ENCODE measurements around the gene SHB. TPM values are rescaled to one million over a fixed set of nuclear protein-coding genes. Genes with fewer than 3 reads are reported as not detected.

Gene SHB
- total and polyA plus RNA-seq, 2 of the 13 experiments (the other 11 are each of a cell fraction or from before 2014, with no cell fraction given): 19.4 to 20.7 TPM

DNA sequence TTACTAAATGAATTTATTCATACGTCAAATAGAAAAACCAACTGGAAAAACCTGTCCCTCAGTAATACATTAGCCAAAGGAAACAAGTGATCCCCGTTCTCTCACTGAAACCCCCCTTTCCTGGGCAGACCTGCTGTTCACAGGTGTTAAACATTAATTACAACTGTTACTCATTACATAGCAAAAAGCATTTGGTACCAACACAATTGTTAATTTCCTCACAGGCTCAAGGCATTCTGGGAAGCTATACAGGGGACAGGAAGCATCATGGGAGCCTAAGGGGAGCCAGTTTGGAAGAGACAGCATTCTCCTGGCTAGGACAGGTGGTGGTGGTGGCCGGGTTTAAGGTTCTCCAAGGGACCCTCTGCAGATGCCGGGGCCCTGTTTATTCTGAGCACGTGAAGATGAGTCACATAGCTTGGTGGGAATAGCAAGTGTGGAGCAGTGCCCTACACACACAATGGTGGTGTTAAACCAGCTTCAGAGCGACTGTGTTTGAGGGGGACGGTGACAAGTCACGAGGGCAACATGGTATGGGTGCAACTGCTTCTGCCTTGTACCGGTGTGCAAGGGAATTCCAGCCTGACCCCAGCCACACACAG lies 102.5 kb downstream of the SHB start:
- Histone ChIP-seq H2AFZ (ENCODE audit: low read length) (no peak overlapping the region), H3K27me3 (ENCODE audit: control insufficient read depth in 1 of 2, insufficient read depth in 2 of 2, low read length in 2 of 2) (no peaks in the 10 kb centered on the region), H3K79me2 (ENCODE audit: insufficient read depth, low read length) (peaks cover 21% of the 10 kb centered on the region), H3K4me1 (ENCODE audit: insufficient read depth, low read length) (peaks cover 100% of the 10 kb centered on the region), H3K36me3 (replicated peaks in 1 of 2; ENCODE audit: control insufficient read depth in 1 of 2, insufficient read depth in 2 of 2, low read length in 2 of 2) (peaks cover 16 to 59% of the 10 kb centered on the region in 2 experiments), H4K20me1 (ENCODE audit: insufficient read depth, low read length) (peaks cover 69% of the 10 kb centered on the region), H3K27ac (ENCODE audit: extremely low read length, insufficient read depth, low read length) (peak overlapping the region; percentile 26), H3K4me2 (ENCODE audit: low read depth, low read length) (peak overlapping the region; percentile 29), H3K9me3 (ENCODE audit: low read length) (no peaks in the 10 kb centered on the region), H3K9ac (ENCODE audit: insufficient read depth, low read depth, low read length) (peak overlapping the region; percentile 1; the same call in 1 of the 2 replicates), H3K4me3 (replicated peaks in 1 of 3; ENCODE audit: insufficient read depth in 1 of 3, low read depth in 2 of 3, low read length in 3 of 3) (no peak overlapping the region; a peak in 1 of 6 replicates)
- ATAC-seq: peak; percentile 4; the same call in 2 of the 3 replicates
- in situ Hi-C loops (cut with HindIII; ENCODE audit: extremely low pct_ligation_motif_present, low pct_unique_long_range_greater_than_20kb): no loop called here
- FAIRE-seq: no peak
- intact Hi-C loops (cut with micrococcal nuclease; ENCODE audit: unreplicated experiment): loop anchor here (5.0 kb wide), 3 partner anchors 41 to 81 kb away; no protein-coding TSS in a partner anchor
- peak; percentile 52 for DNase-seq (ENCODE audit: low spot score)
- 34% methylated on average over 9 of the region's 9 CpGs for WGBS (ENCODE audit: low lambda C conversion rate)
- POLR2A ChIA-PET: interaction anchor here (0.9 to 2.3 kb wide), 5 partner anchors 42 to 81 kb away, joined by 3 to 11 read pairs (median 7); no protein-coding TSS in a partner anchor
- CTCF ChIA-PET (ENCODE audit: low intra/inter-chr PET ratio, low total read pairs): no interaction called here
- no TSS peak for BruUV-seq (replicated peaks)
- TF ChIP-seq GABPA (IDR thresholded peaks at IDR 0.05; ENCODE audit: low read depth, low read length): no peak
- TF ChIP-seq GABPA (CRISPR knock-in tag; IDR thresholded peaks at IDR 0.05; ENCODE audit: low read depth): no peak
- TF ChIP-seq BHLHE40 (IDR thresholded peaks at IDR 0.05; ENCODE audit: low read length): peak; percentile 93
- TF ChIP-seq, protein P1, sequence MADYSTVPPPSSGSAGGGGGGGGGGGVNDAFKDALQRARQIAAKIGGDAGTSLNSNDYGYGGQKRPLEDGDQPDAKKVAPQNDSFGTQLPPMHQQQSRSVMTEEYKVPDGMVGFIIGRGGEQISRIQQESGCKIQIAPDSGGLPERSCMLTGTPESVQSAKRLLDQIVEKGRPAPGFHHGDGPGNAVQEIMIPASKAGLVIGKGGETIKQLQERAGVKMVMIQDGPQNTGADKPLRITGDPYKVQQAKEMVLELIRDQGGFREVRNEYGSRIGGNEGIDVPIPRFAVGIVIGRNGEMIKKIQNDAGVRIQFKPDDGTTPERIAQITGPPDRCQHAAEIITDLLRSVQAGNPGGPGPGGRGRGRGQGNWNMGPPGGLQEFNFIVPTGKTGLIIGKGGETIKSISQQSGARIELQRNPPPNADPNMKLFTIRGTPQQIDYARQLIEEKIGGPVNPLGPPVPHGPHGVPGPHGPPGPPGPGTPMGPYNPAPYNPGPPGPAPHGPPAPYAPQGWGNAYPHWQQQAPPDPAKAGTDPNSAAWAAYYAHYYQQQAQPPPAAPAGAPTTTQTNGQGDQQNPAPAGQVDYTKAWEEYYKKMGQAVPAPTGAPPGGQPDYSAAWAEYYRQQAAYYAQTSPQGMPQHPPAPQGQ (CRISPR knock-in tag; IDR thresholded peaks at IDR 0.05; ENCODE audit: borderline replicate concordance): no peak
- TF ChIP-seq RBM22 (optimal IDR thresholded peaks at IDR 0.05; ENCODE audit: low read length): no peak
- TF ChIP-seq ZNF598 (CRISPR knock-in tag; IDR thresholded peaks at IDR 0.05; ENCODE audit: borderline replicate concordance): no peak
- TF ChIP-seq RARA (CRISPR knock-in tag; IDR thresholded peaks at IDR 0.05): peak; percentile 64; the same call in 1 of the 2 replicates
- TF ChIP-seq KAT2B (IDR thresholded peaks at IDR 0.05; ENCODE audit: borderline replicate concordance, low read depth, low read length): no peak
- no peak for TF ChIP-seq KDM6A (CRISPR knock-in tag; IDR thresholded peaks at IDR 0.05; ENCODE audit: low read depth)
- peak; percentile 55; the same call in 1 of the 3 replicates for TF ChIP-seq MXI1 (IDR thresholded peaks at IDR 0.05; ENCODE audit: borderline replicate concordance, low read depth, low read length)
- TF ChIP-seq ZNF629 (CRISPR knock-in tag; conservative IDR thresholded peaks at IDR 0.05): no peak
- TF ChIP-seq TMF1 (CRISPR knock-in tag; IDR thresholded peaks at IDR 0.05; ENCODE audit: low read depth): no peak
- TF ChIP-seq ZNF614 (CRISPR knock-in tag; IDR thresholded peaks at IDR 0.05; ENCODE audit: borderline replicate concordance): no peak
- TF ChIP-seq NFATC3 (CRISPR knock-in tag; IDR thresholded peaks at IDR 0.05): no peak
- TF ChIP-seq HMG20A (CRISPR knock-in tag; IDR thresholded peaks at IDR 0.05; ENCODE audit: borderline replicate concordance): peak; percentile 35; the same call in 1 of the 2 replicates
- no peak for TF ChIP-seq HHEX (CRISPR knock-in tag; IDR thresholded peaks at IDR 0.05)
- no peak for TF ChIP-seq SOX13 (IDR thresholded peaks at IDR 0.05)
- TF ChIP-seq SOX13 (CRISPR knock-in tag; conservative IDR thresholded peaks at IDR 0.05 in 1 of 2, IDR thresholded peaks at IDR 0.05 in 1 of 2): peak in 1 of 2 experiments; percentile 10; a peak in 1 of 4 replicates
- no peak for TF ChIP-seq SMARCC2 (IDR thresholded peaks at IDR 0.05)
- TF ChIP-seq, protein P2, sequence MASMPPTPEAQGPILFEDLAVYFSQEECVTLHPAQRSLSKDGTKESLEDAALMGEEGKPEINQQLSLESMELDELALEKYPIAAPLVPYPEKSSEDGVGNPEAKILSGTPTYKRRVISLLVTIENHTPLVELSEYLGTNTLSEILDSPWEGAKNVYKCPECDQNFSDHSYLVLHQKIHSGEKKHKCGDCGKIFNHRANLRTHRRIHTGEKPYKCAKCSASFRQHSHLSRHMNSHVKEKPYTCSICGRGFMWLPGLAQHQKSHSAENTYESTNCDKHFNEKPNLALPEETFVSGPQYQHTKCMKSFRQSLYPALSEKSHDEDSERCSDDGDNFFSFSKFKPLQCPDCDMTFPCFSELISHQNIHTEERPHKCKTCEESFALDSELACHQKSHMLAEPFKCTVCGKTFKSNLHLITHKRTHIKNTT (CRISPR knock-in tag; IDR thresholded peaks at IDR 0.05): no peak
- no peak for TF ChIP-seq ZKSCAN5 (CRISPR knock-in tag; IDR thresholded peaks at IDR 0.05)
- TF ChIP-seq SUZ12 (IDR thresholded peaks at IDR 0.05; ENCODE audit: low read depth, low read length): no peak
- TF ChIP-seq SKI (IDR thresholded peaks at IDR 0.05; ENCODE audit: partially characterized antibody): no peak
- no peak for TF ChIP-seq POLR2AphosphoS2 (IDR thresholded peaks at IDR 0.05; ENCODE audit: low read depth, low read length)
- TF ChIP-seq BCL6 (CRISPR knock-in tag; IDR thresholded peaks at IDR 0.05): peak; percentile 26; the same call in 1 of the 2 replicates

All from HepG2 (cell line).